Tibial nerve (tissue), 3 donors: ENCODE results near the gene CXXC5.

ENCODE experiments used
- POLR2A ChIP-seq, 2 donors: fragments of 450-650 bp; IDR thresholded peaks; one replicate each; pipeline ENCODE4 v1.6.1; 2017; ENCODE audit warnings: antibody characterized with exemption in 2 of 2, mild to moderate bottlenecking in 2 of 2, moderate library complexity in 2 of 2
- TF ChIP-seq, protein P1 (sequence below), 5 experiments: fragments of 200-600 bp in 3 of 5; fragments of 450-650 bp in 2 of 5; sonication (generic) in 3 of 5; IDR thresholded peaks; one replicate each; pipeline ENCODE4 v1.5.1; 2016 to 2019; ENCODE audit warnings: antibody characterized with exemption in 5 of 5, mild to moderate bottlenecking in 3 of 5, moderate library complexity in 2 of 5

DNA sequence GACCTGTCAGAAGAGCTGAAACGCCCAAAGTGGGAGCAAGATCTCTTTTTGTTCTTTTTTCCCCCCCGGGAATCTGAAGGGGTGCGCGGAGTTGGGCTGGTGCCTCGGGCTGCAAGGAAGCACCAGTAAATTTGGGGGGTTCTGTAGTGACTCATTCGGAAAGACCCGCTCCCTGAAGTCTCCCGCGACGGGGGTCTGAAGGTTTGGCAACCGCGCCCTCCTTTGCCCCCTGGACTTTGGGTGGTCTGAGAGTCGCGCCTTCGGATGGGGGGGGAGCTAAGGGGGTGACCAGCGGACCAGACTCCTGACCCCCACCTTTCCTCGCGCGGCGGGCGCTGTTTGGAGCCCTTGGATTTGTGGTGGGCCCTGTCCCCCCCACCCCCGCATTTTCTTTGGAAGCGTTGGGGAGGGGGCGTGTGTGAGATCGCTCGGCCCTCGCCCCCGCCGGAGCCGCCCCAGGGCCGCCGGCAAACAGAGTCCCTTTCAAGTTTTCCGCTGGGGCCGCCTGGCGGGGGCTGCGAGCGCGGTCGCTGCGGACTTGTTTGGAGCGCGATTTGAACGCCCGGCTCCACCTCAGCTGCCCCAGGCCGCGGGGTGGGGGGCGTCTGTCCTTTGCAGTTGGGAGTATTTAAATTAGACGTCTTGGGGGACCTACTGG, 2.0 kb downstream of the CXXC5 start:
- TF ChIP-seq, protein P1, sequence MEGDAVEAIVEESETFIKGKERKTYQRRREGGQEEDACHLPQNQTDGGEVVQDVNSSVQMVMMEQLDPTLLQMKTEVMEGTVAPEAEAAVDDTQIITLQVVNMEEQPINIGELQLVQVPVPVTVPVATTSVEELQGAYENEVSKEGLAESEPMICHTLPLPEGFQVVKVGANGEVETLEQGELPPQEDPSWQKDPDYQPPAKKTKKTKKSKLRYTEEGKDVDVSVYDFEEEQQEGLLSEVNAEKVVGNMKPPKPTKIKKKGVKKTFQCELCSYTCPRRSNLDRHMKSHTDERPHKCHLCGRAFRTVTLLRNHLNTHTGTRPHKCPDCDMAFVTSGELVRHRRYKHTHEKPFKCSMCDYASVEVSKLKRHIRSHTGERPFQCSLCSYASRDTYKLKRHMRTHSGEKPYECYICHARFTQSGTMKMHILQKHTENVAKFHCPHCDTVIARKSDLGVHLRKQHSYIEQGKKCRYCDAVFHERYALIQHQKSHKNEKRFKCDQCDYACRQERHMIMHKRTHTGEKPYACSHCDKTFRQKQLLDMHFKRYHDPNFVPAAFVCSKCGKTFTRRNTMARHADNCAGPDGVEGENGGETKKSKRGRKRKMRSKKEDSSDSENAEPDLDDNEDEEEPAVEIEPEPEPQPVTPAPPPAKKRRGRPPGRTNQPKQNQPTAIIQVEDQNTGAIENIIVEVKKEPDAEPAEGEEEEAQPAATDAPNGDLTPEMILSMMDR (IDR thresholded peaks at IDR 0.05): peak; percentile 30 to 67 (median 44)
- no peak for TF ChIP-seq POLR2A (IDR thresholded peaks at IDR 0.05)
